GM21526 (cell line): ENCODE measurements around the gene PPP2R3A.
"Not testable (repeated sequence)": the region's sequence is repeated elsewhere in the genome, so short reads cannot be mapped to it uniquely, and the experiment has no call there.

Experiments
- ATAC-seq: cut with Tn5 transposase; IDR thresholded peaks from one replicate; pipeline ENCODE4 v1.9.1; 2021; ENCODE audit warnings: moderate library complexity; ENCODE audit not compliant: unreplicated experiment, low FRiP score

PPP2R3A gene, protein sequence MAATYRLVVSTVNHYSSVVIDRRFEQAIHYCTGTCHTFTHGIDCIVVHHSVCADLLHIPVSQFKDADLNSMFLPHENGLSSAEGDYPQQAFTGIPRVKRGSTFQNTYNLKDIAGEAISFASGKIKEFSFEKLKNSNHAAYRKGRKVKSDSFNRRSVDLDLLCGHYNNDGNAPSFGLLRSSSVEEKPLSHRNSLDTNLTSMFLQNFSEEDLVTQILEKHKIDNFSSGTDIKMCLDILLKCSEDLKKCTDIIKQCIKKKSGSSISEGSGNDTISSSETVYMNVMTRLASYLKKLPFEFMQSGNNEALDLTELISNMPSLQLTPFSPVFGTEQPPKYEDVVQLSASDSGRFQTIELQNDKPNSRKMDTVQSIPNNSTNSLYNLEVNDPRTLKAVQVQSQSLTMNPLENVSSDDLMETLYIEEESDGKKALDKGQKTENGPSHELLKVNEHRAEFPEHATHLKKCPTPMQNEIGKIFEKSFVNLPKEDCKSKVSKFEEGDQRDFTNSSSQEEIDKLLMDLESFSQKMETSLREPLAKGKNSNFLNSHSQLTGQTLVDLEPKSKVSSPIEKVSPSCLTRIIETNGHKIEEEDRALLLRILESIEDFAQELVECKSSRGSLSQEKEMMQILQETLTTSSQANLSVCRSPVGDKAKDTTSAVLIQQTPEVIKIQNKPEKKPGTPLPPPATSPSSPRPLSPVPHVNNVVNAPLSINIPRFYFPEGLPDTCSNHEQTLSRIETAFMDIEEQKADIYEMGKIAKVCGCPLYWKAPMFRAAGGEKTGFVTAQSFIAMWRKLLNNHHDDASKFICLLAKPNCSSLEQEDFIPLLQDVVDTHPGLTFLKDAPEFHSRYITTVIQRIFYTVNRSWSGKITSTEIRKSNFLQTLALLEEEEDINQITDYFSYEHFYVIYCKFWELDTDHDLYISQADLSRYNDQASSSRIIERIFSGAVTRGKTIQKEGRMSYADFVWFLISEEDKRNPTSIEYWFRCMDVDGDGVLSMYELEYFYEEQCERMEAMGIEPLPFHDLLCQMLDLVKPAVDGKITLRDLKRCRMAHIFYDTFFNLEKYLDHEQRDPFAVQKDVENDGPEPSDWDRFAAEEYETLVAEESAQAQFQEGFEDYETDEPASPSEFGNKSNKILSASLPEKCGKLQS (N-terminal part only)

DNA sequence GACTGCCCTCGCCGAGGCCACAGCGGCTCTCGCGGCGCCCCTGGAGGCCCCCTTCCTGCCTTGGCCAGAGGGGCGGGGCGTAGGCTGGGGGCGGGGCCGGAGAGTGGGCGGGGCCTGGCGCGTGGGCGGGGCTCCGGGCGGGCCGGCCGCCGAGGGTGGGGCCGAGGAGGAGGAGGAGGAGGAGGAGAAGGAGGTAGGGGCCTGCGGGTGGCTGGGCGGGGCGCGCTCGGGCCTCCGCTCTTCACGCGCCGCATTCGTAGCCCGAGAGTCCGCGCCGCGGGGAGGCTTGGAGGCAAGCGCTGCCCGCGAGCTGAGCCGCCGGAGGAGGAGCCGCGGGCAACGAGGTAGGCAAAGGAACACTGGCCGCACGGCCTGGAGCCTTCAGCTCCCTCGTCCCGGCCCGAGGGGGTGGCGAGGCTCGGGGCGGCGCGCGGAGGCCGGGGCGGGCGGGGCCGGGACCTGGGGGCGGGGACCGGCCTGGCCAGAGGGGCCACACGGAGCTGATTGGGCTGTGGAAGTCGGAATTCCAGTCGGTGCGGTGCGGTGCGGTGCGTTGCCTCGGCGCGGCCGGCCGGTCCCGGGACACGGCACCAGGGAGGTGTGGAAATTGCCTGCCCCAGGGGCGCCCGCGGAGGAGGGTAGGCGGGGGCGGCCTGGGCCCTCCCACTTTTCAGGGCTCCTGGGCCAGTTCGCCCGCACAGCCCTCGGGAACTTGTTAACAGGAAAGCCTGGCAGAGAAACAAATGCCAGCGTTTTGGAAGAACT is at the start of gene PPP2R3A:
PPP2R3A (plus strand) TSS at position 223 of the 765 bp plus-strand sequence. CDS start 35,771 bp downstream, outside the sequence.
- ATAC-seq, result peak; percentile 77

DNA sequence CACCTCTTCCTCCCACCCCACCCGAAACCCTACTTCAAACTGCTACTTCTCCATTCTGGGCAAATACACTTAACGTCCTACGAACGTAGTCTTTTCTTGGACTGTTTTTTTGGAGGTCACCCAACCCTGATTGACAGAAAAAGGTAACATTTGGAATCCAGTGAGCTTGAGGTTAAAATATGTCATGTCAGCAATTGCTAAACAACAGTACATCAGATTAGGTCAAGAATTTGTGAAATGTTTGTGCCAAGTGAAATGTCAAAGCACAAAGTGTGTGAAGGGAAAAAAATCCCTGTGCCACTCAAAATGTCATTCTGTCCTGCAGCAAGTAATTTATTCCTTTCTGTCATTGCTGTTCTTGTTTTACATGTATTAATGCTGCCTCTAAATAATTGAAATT is 49.2 kb upstream of the PPP2R3A start:
- no peak for ATAC-seq

DNA sequence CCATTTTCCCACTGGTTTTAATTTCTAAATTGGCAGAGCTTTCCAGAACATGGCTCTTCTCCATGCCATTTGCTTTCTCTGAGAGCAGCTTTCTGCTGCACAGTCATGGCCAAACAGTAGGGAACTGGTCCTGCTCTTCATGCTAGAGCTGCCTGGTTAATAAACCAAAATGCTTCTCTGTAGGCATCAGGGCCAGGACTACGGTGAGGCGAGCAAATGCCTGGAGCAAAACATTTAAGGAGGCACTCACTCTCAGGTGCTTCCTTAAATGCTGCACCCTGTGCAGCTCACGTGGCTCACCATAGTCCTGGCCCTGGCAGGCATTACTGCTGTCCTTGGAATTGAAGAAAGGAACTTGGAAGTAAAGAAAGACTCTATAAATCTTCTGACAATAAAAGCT is 48.5 kb upstream of the PPP2R3A start:
- ATAC-seq, result no peak

DNA sequence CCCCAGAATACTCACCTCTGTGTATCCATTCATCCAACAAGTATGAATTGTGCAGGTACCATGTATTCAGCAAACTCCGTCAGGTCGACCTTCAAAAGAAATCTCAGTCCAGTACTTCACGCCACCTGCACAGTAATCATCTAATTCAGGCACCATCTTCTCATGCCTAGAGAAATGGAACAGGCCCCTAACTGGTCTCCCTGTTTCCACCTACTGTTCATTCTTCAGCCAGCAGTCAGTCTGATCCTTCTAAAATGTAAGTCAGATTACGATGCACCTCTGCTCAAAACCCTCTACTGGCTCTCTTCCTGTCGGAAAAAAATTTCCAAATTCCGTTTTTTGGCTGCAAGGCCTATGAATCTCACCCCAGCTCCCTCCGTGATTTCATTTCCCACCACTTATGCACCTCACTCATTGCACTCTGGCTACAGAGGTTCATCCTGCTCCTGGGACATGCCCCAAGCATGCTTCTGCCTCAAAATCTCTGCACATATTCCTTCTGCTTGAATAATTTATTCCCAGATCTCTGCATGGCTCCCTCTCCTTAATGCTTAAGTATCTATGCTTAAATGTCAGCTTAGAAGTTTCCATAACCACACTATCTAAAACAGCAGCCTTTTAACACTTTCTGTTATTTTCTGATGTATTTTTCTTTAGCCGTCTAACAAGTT is 47.5 kb upstream of the PPP2R3A start:
- ATAC-seq, result no peak

DNA sequence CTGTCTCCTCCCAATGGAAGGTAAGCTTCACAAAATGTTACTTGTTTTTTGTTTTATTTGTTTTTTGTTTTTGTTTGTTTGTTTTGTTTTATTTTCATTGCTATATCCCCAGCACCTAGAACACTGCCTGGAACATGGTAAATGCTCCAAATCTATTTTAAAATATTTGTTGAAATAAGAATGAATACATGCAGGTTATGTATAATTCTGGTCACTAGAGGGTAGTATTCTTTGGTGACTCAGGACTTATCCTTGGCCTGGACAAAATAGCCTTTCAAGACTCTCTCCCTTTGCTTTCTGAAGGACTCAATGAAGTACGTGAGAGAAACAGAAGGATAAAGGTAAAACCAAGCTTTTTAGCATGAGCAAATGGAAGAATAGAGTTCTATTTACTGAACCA is 46.9 kb upstream of the PPP2R3A start:
- no peak for ATAC-seq

DNA sequence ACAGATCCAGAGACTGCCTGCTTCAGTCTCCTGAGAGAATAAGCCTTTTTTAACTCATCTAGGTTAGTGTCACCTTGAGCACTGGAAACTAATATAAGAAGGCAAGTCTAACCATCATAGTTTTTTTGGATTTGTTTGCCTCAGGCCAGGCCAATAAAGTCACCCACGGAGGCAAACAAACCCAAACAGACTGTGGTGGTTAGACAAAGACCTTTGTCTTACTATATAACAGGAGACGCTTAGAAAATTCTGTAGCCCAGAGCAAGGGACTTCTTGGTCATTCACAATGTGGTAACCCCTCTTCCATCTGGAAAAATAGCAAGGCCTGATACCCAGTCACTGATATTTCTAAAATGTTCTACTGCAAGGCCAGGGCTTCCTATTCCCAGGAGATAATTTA is 45.3 kb upstream of the PPP2R3A start:
- no peak for ATAC-seq

DNA sequence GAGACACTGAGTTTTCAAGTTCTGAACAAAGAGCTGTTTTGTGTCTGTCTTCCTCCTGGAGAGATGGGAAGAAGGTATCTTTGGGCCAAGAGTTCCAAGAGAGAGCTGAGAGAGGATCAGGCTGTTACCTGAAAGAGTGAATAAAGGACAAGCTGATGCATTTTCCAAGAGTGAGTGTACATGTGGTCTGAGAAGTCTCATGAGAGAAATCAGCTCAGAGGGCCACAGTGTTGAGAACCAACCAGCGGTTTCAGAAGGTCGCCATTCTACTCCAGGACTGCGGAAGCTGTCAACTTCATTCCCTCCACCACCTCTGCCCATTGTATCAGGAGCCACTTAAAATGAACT is 42.7 kb upstream of the PPP2R3A start:
- no peak for ATAC-seq

DNA sequence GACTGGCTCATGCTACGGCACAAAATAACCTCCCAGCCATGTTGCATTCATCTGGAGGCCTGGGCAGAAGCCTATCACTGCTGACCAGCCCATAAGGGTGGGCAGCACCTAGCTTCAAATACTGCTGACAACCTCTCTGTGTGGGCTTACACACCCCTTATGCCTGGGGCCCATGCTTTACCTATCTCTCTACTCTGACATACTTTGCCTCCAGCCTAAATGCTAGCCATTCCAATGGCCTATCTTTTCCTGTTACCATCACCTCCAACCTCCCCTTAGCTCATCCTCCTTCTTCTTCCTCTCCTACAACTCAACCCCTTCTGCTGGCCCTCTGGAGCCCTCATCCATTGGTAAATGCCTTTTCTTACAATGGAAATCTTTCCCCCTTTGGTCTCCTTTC is 41.0 kb upstream of the PPP2R3A start:
- ATAC-seq, result no peak

DNA sequence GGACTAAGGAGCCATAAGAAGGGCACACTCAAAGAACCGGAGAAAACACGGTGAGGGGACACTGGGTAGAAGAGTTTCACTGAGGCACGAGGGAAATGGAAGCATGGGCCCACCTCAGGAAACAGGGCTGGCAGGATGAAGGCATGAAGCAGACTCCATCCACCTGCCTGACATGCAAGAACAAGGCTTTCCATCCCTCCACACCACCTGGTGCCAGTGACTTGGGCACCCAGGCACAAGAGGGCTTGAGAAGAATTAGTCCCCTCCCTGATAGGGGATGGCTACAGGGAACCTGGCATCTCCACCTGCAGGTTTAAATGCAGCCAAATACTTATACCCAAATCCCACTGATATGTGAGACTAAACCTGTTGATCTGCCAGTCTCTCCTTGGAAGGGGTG is 38.9 kb upstream of the PPP2R3A start:
- no peak for ATAC-seq

DNA sequence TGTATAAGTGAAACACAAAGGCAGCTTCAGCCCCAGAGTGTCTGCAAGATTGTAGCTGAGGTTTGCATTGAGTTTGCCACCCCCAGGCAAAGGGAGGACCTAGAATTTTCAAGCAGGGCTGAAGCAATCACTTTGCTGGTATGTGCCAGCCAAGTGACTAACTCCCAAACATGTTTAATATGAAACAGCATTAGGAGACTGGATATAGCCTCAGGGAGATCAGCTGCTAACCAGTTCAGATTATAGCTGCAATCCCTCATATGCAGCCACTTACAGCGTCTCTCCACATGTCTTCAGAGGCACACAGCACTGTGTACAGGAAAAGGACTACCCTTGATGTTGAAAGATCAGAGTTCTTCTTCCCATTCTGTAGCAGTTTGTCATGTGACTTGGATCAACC is 38.4 kb upstream of the PPP2R3A start:
- no peak for ATAC-seq

DNA sequence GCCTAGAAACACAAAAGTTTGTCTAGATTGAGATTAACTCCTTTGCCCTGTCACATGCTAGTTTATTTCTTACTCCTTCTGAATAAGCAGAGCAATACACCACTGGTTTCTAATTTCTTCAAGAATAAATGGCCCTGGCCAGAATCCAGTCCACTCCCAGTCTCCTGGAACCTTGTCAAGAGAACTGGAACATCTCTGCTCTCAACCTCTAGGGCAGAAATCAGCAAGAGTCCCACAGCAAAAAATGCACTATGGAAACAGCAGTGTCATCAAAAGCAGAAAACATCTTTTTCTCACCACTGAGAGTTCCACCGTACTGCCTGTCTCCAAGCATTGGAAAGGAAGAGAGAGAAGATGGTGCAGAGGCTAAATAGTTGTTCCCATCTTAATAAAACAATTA is 35.9 kb upstream of the PPP2R3A start:
- no peak for ATAC-seq

DNA sequence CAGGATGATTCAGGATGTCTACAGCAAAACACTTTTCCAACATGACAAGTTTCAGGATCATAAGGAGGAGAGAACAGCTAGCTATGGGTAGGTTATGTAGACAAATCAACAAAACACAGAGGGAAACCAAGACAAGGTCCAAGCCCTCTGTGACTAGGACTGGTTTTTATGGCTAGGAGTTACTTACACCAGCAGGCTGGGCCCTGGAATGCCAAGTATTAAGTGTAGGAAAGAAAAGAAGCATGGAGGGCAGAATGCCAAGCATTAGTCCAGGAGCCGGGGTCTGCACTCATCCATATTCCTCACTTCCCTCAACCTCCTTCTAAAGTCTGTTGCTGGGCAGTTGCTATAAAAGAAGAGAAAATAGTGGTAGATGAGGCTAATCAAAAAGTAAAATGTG is 35.3 kb upstream of the PPP2R3A start:
- ATAC-seq, result no peak

DNA sequence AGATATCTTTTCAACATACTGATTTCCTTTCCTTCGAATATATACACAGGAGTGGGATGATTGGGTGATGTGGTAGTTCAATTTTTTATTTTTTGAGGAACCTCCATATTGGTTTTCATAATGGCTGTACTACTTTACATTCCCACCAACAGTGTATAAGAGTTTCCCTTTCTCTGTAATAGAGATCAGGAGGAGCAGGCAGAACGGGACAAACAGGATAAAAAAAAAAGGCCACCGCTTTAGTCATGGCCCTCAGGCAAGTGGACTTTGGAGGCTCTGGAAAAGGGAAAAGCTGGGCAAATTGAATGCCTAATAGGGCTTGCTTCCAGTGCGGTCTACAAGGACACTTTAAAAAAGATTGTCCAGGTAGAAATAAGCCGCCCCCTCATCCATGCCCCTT is 30.4 kb upstream of the PPP2R3A start:
- not testable (repeated sequence) for ATAC-seq

DNA sequence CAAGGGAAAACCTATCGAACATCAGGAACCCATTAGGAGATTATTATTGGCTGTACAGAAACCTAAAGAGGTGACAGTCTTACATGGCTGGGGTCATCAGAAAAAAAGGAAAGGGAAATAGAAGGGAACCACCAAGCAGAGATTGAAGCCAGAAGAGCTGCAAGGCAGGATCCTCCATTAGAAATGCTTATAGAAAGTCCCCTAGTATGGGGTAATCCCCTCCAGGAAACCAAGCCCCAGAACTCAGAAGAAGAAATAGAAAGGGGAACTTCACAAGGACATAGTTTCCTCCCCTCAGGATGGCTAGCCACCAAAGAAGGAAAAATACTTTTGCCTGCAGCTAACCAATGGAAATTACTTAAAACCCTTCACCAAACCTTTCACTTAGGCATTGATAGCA is 27.8 kb upstream of the PPP2R3A start:
- ATAC-seq, result not testable (repeated sequence)

DNA sequence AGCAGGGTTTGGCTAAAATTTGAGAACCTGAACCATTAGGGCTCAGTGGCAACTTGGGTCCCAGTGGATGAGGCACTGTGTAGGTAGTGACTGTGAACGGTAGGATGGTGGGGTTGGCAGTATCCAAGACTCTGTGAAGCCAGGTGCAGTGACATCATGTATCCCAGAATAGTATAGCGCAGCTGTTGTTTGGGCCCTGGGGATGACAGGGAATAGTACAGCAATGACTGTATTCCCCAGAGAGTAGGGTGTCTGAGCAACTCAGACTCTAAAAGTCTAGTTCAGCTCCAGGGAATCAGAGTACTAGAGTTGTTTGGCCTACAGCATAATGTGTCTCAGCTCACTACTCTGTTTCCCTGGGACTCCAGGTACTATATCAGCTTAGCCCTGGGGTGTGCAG is 20.7 kb upstream of the PPP2R3A start:
- ATAC-seq, result no peak

DNA sequence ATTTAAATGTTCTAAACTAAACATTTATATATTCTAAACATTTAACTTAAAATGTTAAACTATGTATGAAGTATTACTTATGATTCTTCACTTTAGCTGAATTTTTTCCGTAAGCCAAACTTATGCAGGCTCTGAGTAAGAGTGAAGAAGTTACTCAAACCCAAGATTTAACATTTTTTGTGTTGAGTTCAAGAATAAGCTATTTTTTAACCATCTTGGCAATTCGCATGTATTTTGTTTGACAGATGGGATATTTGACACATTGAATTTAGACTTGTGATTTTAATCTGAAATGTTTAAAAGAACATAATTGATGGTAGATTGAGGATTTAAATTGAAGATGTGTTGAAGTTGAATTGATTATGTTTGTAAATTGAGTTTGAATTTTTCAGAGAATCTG is 14.6 kb upstream of the PPP2R3A start:
- no peak for ATAC-seq

DNA sequence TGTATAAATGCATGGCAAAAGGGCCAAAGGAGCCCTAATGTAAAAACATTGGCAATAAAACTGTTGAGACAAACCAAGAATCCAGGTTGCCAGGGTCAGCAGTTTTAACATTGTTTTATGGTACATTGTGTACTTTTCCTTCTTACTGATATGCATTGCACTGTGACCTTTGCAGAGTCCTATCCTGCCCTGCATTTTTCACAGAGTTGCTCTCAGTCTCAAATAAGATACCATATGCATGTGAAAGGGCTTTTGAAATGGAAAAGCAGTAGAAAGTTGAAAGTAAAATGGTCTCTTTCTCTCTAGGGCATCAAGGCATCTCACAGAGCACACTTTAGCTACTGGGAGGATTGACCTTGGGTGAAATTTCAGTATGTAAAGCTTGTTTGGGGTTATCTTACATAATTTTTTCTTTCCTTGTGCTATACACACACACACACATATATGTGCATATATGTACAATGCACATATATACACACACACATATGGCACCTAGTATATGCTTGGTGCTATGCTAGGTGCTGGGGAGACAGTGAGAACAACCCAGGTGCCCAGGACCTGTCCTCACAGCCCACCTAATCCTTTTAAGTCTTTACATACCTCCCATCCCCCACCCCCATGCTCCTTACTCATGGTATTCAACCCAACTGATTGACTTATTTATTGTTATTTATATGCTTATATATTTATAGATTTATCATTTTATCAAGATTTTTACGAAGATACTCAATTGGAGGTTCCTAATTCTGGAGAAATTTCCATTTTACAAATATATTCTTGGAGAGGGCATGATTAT is 1.2 kb upstream of the PPP2R3A start:
- ATAC-seq, result no peak

DNA sequence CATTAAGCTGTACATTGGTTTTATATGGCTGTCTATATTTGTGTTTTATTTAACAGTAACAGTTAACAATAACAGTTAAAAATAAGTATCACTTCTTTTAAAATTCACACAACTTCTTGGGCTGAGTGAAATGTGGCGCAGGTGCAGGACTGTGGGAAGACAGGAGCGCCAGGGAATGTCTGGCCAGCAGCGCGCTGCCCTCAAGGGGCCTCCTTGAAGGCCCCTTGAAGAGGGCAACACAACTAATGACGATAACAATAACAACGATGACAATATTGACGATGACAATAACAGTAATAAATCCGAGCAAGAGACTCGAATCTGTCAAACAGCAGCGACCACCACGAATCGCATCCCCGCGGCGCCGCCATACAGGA is 411 bp upstream of the PPP2R3A start:
- no peak for ATAC-seq

DNA sequence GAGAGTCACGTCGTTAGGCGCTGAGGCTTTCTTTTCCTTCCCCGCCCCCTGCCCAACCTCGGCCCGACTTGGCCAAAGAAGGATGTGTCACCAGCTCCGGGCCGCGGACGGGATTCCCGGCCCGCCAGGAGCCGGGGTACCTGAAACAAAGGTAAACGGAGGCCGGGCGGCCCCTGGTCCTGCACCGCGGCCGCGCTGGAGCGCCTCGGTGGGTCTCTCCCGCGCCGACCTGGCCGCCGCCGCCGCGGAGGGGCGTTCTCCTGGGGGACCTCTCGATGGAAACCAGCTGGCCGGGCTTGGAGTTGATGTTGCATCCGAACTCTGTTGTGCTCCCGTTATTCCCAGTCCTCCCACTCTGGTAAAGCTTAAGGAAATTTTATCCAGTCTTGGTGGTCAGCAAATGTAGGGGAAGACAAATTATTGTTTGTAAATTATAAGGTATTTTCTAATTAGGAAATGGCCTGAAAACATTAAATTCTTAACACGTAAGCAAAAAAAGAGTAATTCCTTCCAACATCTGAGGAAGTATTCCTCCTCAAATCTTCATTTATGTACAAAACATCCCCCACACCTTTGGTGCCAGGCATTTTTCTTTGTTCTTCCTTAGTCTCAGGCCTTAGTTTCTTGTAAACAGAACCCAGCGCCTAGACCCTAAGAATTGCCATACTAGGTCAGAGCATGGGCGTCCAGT is 888 bp downstream of the PPP2R3A start:
- no peak for ATAC-seq
